NCI-H526 treated with DMSO at 0.1 percent for 48 hours (cell line): ENCODE results near the gene CYP8B1.
A peak's percentile ranks its signal among the peaks of the same experiment; 100 is the strongest.

ENCODE experiments used
- DNase-seq: peaks from one replicate; lab custom pipeline; 2025; lab: John Stamatoyannopoulos, UW

Gene CYP8B1

GRCh38 chr3:42823351-42823750, 52.3 kb downstream of the CYP8B1 start:
- peak; percentile 29 for DNase-seq

DNA sequence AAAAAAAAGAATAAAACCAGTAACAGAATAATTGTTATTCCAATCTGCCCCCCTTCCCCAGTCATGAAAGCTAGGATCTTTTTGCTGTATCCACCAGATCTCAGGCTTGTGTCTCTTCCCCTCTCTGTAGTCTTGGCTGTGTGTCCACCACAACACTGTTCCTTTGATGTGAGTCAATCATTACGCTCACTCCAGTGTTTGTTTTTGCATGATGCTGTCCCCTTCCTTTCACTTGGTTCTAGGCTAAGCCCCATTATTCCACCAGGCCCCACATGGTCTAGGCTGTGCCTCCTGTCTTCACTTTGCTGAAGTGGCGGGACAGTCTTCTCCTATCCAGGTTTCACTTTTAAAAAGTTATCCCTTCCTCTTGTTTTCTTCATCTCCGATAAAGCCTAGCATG, 52.9 kb downstream of the CYP8B1 start:
- no peak for DNase-seq
